Measurements from ENCODE around the gene GPC6. TPM values are rescaled to one million over a fixed set of nuclear protein-coding genes. Genes with fewer than 3 reads are reported as not detected.

The GPC6 gene
- total RNA-seq, 3 donors from 2014 or later = 0.03 to 0.08 TPM; not detected in 1

DNA sequence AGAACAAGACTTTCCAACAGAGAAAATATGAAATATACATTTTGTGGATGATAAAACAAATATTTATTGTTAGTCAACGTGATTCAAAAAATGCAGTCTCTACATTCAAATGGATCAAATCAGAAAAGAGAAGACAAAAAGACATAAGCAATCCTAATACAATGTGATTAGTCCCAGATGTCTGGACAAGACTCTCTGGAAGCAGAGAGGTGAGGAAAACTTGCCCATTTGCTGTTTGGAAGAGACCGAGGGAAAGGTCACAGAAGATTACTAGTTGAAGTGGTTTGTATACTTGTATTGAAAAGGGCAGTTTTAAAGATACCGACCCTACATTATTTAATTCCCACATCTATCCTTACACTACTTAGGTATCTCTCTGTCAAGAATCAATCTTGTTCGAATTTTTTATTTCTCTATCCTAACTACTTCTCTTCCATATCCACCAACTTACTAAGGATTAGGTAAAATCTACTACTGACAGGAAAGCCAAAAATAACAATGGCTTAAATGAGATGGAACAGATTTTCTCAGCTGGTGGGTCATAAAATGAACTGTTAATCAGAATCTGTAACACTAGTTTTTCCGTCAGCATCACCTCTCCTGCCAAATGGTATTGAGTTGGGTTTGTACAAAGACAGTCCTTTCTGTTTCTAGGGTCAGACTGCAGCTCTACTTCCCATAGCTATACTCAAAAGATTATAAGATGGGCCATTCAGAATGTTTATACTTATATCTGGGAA lies 755.7 kb downstream of the GPC6 start:
- ATAC-seq (no peak), DNase-seq (no peak)

DNA sequence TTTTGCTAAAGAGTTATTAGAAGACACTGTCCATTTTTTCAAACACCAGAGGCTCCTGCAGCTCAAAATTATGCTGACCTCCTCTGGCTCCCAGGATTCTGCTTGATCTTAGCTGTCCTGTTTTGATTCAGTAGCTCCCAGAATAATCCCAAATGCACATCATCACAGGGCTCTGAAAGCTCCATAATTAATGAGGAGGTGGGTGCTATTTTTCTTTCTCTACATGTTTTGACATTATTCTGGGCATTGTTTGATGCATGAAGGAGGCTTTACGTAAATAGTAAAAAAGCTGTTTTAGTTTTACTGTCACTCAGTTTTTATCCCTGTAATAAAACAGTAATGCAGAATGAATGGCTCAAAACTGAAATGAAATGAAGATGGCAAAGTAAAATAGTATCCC lies 757.4 kb downstream of the GPC6 start:
- Mint-ChIP-seq H3K9me3 (no peaks in the 10 kb centered on the region), H3K4me3 (no peak overlapping the region), H3K36me3 (ENCODE audit: insufficient read depth) (no peaks in the 10 kb centered on the region), H3K4me1 (ENCODE audit: low read depth) (no peaks in the 10 kb centered on the region), H3K27me3 (ENCODE audit: low read depth) (peaks cover 2% of the 10 kb centered on the region)
- DNase-seq (no peak), ATAC-seq (no peak)

More for the DNA sequence above, 755.7 kb downstream of the GPC6 start:
- H3K9me3 Mint-ChIP-seq = no peaks in the 10 kb centered on the region
- no peak overlapping the region for H3K4me3 Mint-ChIP-seq
- H3K4me1 Mint-ChIP-seq (ENCODE audit: low read depth) = no peaks in the 10 kb centered on the region
- H3K27me3 Mint-ChIP-seq (ENCODE audit: low read depth) = peaks cover 5% of the 10 kb centered on the region
- no peaks in the 10 kb centered on the region for H3K36me3 Mint-ChIP-seq (ENCODE audit: insufficient read depth)

DNA sequence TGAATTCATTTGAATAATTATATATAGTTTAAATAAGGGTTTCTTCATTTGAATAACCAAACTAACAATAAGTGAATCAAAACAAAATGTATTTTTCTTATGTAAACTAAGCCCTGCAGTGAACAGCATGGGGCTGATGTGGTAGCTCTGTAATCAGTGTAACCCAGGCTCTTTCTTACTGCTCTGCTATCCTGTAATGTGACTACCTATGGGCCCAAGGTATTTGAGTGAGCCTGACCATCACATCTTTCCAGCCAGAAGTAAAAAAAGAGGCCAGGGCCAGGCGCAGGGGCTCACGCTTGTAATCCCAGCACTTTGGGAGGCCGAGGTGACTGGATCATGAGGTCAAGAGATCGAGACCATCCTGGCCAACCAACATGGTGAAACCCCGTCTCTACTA lies 758.3 kb downstream of the GPC6 start:
- no peak for DNase-seq
- Mint-ChIP-seq H3K9me3 (no peaks in the 10 kb centered on the region), H3K4me1 (ENCODE audit: low read depth) (no peaks in the 10 kb centered on the region), H3K27me3 (ENCODE audit: low read depth) (peaks cover 2% of the 10 kb centered on the region), H3K4me3 (no peak overlapping the region), H3K36me3 (ENCODE audit: insufficient read depth) (no peaks in the 10 kb centered on the region)
- no peak for ATAC-seq

DNA sequence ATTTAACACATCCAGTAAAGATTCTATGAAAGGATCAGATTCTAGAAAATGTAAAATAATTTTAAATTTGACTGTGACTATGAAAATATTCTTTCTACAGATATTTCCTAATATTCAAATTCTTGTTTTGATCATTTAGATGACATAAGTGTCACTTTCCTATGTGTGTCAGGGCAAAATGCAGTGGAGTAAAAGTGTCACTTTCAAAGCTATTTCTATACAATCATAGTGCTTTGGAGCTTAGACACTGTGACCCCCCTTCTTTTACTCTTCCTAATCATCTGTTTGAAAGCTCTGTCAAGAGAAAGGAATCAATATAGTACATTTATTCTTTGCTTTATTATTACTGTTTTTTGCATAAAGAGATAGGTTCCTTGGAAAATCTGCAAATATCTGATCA lies 760.9 kb downstream of the GPC6 start:
- ATAC-seq (no peak), DNase-seq (no peak)
- no peaks in the 10 kb centered on the region for H3K9me3 Mint-ChIP-seq
- no peaks in the 10 kb centered on the region for H3K4me1 Mint-ChIP-seq (ENCODE audit: low read depth)
- no peaks in the 10 kb centered on the region for H3K27me3 Mint-ChIP-seq (ENCODE audit: low read depth)
- H3K36me3 Mint-ChIP-seq (ENCODE audit: insufficient read depth) = no peaks in the 10 kb centered on the region
- no peak overlapping the region for H3K4me3 Mint-ChIP-seq

DNA sequence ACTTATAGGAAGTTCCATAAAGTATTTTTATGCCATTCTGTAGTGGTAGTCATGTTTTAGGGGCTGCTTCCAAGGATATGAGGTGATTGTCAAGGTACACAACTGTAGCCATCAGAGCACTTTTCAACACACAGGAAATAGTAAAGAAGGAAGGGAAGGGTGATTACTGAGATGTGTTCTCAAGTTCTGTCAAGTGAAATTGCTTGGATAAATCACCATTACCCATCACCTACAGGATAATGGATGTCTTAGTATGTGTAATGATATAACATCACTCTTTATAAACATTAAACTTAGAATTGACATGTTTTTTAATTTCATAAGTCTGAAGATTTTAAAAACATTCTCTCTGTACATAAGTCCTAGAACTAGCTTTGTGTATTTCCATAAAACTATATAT lies 765.0 kb downstream of the GPC6 start:
- peaks cover 4% of the 10 kb centered on the region for H3K27me3 Mint-ChIP-seq (ENCODE audit: low read depth)
- ATAC-seq (no peak), DNase-seq (no peak)
- H3K4me1 Mint-ChIP-seq (ENCODE audit: low read depth) = no peaks in the 10 kb centered on the region
- no peaks in the 10 kb centered on the region for H3K36me3 Mint-ChIP-seq (ENCODE audit: insufficient read depth)
- no peak overlapping the region for H3K4me3 Mint-ChIP-seq
- H3K9me3 Mint-ChIP-seq = no peaks in the 10 kb centered on the region

DNA sequence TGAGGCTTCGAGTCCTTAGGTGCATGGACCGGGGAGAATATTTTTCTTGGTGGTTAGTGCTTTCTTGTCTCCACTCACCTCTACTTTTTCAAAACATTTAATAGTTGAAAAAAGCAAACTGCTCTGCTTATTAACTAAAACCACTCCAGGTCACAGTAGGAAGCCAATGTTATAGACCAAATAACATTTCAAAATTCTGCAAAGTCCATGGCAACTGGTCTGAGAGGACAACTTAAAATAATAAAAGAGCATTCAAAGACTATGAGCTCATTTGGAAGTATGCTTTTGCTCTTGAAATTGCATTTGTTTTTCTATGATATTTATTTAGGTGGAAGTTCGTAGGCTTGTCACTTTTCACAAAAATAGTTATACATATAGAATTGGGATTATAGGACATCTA lies 769.9 kb downstream of the GPC6 start:
- Mint-ChIP-seq H3K4me3 (no peak overlapping the region), H3K36me3 (ENCODE audit: insufficient read depth) (no peaks in the 10 kb centered on the region), H3K27me3 (ENCODE audit: low read depth) (peaks cover 11% of the 10 kb centered on the region)

DNA sequence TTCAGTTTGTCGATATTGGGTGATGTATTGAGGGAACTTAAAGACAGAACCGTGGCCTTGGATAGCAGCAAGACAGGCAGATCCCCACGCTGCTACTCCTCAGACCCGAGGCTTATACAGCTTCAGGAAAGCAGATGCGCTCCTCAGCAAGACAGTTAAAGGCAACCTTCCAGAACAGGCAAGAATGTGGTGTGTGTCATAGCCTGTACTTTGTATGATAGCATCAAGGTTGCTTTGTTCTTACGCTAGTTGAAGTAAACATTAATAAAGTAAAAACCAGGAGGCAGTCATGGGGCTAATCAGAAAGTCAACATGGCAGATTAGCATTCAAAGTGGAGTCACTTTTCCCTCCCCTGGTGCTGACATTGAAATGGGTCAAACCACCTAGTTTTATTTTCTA lies 779.7 kb downstream of the GPC6 start:
- no peak for ATAC-seq
- H3K4me1 Mint-ChIP-seq (ENCODE audit: low read depth) = no peaks in the 10 kb centered on the region
- H3K9me3 Mint-ChIP-seq = no peaks in the 10 kb centered on the region
- no peaks in the 10 kb centered on the region for H3K27me3 Mint-ChIP-seq (ENCODE audit: low read depth)
- no peak overlapping the region for H3K4me3 Mint-ChIP-seq
- no peaks in the 10 kb centered on the region for H3K36me3 Mint-ChIP-seq (ENCODE audit: insufficient read depth)
- no peak for DNase-seq

More for the DNA sequence above, 769.9 kb downstream of the GPC6 start:
- Mint-ChIP-seq H3K9me3 (peaks cover 3% of the 10 kb centered on the region), H3K4me1 (ENCODE audit: low read depth) (no peaks in the 10 kb centered on the region)
- no peak for ATAC-seq
- DNase-seq = no peak

DNA sequence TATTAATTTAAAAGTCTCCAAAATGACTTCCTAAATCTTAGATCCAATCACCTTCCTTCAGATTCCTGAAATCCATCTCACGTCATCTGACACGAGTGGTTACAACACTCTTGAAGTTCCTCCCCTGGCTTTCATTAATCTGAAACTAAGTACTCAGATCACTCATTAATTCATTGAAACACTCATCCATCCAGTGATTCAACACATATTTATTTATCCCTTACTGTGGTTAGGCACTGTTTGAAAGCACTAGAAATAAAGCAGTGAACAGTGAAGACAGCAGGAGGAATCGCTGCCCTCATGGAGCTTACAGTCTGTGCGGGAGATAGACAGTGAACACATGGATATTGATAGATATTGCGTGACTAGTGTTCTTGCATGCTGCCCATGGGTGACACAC lies 780.5 kb downstream of the GPC6 start:
- Mint-ChIP-seq H3K27me3 (ENCODE audit: low read depth) (no peaks in the 10 kb centered on the region), H3K9me3 (no peaks in the 10 kb centered on the region), H3K36me3 (ENCODE audit: insufficient read depth) (no peaks in the 10 kb centered on the region), H3K4me3 (no peak overlapping the region), H3K4me1 (ENCODE audit: low read depth) (no peaks in the 10 kb centered on the region)
- DNase-seq (no peak), ATAC-seq (no peak)

DNA sequence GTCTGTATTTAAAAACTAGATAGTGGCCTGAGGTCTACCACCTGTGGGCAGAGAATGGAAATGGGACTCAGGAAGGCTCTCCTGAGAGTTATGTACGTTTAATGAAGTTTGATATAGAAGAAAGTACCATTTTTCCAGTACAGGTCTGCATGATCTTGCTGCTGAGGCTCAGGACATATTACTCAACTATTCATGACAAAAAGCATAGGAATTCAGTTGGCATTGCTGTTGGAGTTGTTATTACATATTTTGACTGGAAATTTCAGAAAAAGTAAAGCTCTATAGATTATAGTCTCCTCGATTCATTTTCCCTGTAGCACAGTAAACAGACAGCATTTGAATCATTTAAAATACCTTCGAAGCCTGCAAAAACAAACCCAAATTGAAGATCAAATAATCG lies 783.1 kb downstream of the GPC6 start:
- Mint-ChIP-seq H3K4me3 (no peak overlapping the region), H3K36me3 (ENCODE audit: insufficient read depth) (no peaks in the 10 kb centered on the region), H3K27me3 (ENCODE audit: low read depth) (no peaks in the 10 kb centered on the region), H3K4me1 (ENCODE audit: low read depth) (no peaks in the 10 kb centered on the region), H3K9me3 (no peaks in the 10 kb centered on the region)
- DNase-seq (no peak), ATAC-seq (no peak)

DNA sequence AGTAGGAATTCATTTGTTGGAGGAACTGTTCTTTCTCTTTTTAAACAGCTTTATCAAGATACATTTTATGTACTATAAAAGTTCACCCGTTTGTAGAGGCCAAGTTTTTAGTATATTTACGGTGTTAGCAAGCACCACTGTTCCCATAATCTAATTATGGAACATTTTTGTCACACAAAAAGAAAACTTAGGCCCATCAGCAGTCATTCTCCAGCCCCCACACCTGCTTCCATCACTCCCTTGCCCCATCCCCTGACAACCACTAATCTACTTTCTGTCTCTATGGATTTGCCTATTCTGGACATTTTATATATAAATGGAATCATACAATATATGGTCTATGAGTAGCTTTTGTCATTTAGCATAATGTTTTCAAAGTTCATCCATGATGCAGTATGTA lies 787.9 kb downstream of the GPC6 start:
- no peaks in the 10 kb centered on the region for H3K36me3 Mint-ChIP-seq (ENCODE audit: insufficient read depth)
- H3K9me3 Mint-ChIP-seq = peaks cover 3% of the 10 kb centered on the region
- H3K4me3 Mint-ChIP-seq = no peak overlapping the region
- DNase-seq = no peak
- no peaks in the 10 kb centered on the region for H3K27me3 Mint-ChIP-seq (ENCODE audit: low read depth)
- H3K4me1 Mint-ChIP-seq (ENCODE audit: low read depth) = no peaks in the 10 kb centered on the region
- no peak for ATAC-seq

DNA sequence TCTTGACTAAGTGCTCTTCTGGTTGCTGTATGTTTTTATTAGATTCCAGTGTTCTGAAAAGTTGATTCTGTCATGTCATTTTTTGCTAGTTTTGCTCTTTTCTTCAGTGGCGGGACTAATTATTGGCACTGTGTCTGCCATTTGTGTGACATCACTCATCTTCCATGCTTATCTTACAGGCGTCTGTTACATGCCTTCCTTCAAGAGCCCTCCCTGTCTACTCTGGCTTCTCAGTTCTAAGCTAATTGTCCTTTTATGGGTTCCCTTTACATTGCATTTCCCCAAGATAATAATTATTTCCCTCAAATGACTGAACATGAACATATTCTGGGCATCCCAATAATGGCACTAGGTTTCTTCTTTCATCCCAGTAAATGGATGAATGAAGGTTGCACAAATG lies 793.8 kb downstream of the GPC6 start:
- Mint-ChIP-seq H3K36me3 (ENCODE audit: insufficient read depth) (no peaks in the 10 kb centered on the region), H3K4me1 (ENCODE audit: low read depth) (no peaks in the 10 kb centered on the region), H3K9me3 (peaks cover 3% of the 10 kb centered on the region), H3K27me3 (ENCODE audit: low read depth) (peaks cover 4% of the 10 kb centered on the region), H3K4me3 (no peak overlapping the region)
- DNase-seq (no peak), ATAC-seq (no peak)

DNA sequence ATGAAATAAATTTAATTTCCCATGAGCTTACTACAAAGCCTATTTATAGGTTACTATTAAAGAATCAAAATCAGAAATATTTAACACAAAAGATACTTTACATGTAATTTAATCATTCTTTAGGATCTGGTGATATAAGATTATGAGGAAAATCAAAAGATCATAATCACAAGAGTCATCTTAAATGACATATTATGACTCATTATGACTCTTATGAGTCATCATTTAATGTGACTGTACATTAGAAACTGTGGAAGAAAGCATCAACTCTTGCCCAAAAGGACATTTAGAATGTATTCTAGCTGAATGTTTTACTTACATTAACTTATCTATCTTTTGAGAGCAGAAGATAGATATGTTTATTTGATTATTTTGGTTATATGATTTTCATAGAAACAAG lies 794.2 kb downstream of the GPC6 start:
- H3K36me3 Mint-ChIP-seq (ENCODE audit: insufficient read depth) = no peaks in the 10 kb centered on the region
- no peaks in the 10 kb centered on the region for H3K4me1 Mint-ChIP-seq (ENCODE audit: low read depth)
- DNase-seq = no peak
- H3K4me3 Mint-ChIP-seq = no peak overlapping the region
- no peak for ATAC-seq
- peaks cover 4% of the 10 kb centered on the region for H3K27me3 Mint-ChIP-seq (ENCODE audit: low read depth)
- peaks cover 3% of the 10 kb centered on the region for H3K9me3 Mint-ChIP-seq

DNA sequence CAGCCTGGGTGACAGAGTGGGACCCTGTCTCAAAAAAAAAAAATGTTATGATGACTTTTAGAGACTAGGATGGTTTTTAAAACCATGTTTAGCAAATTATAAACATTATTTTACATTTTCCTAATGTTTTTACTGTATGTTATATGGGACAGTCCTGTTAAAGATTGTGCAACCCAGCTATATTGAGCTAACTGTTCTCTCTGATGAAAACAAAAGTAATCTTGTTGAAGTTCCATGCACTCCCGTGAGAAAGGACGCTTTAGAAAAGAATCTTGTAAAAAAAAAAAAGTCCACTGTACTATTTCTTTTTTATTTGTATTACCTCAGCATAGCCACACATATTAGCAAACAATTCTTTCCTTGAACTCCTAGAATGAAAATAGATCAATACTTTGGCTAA lies 801.6 kb downstream of the GPC6 start:
- H3K4me1 Mint-ChIP-seq (ENCODE audit: low read depth) = no peaks in the 10 kb centered on the region
- H3K27me3 Mint-ChIP-seq (ENCODE audit: low read depth) = peaks cover 7% of the 10 kb centered on the region
- H3K4me3 Mint-ChIP-seq = no peak overlapping the region
- no peaks in the 10 kb centered on the region for H3K36me3 Mint-ChIP-seq (ENCODE audit: insufficient read depth)
- H3K9me3 Mint-ChIP-seq = no peaks in the 10 kb centered on the region
- no peak for ATAC-seq
- no peak for DNase-seq

DNA sequence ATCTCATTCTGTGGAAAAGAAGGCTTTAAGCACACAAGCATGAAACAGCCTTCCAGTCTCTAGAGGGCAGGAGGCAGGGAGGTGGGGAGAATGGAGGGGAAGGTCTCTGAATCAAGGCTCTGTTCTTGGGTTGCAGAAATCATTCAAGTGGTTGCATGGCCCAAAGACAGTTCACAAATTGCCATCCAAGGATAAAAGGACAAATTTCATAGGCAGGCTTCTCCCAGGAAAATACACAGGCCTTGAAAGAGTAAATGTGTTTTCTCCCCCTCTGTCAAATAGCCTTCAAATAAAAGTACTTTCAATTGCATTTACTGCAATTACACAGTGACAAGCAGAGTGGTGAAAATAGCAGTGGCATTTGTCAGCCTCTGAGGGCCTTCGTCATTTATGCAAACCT lies 802.0 kb downstream of the GPC6 start:
- ATAC-seq (no peak), DNase-seq (no peak)
- H3K9me3 Mint-ChIP-seq = no peaks in the 10 kb centered on the region
- H3K36me3 Mint-ChIP-seq (ENCODE audit: insufficient read depth) = no peaks in the 10 kb centered on the region
- no peaks in the 10 kb centered on the region for H3K4me1 Mint-ChIP-seq (ENCODE audit: low read depth)
- no peak overlapping the region for H3K4me3 Mint-ChIP-seq
- peaks cover 7% of the 10 kb centered on the region for H3K27me3 Mint-ChIP-seq (ENCODE audit: low read depth)

DNA sequence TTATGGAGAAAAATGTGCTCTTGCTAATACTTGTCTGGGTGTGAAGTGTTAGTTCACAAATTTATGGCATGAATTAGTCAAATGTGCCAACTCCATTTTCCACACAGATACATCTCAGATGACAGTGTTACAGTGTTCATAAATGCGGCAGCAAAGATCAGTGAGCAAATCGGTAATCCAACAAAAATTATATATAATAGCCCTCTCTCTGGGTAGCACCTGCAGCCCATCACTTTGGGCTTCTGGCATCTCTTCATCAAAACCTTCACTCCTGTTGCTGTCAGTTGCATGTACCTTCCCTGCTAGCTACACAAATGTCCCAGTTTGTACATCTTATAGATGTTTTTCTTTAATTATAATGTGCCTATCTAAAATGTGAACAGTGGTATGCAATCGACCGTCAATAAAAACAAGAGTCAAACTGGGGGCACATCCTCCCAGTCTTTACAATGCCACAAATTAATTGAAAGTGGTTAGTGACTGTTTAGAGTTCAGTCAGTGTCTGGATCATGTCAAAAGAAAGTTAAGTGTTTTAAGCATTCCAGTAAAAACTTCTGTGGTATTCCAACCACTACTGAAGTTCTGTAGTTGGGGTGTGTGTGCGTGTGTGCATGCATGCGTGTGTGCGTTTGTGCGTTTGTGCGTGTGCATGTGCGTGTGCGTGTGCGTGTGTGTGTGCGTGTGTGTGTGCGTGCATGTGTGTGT lies 804.0 kb downstream of the GPC6 start:
- Mint-ChIP-seq H3K4me3 (no peak overlapping the region), H3K4me1 (ENCODE audit: low read depth) (no peaks in the 10 kb centered on the region), H3K27me3 (ENCODE audit: low read depth) (peaks cover 8% of the 10 kb centered on the region), H3K36me3 (ENCODE audit: insufficient read depth) (no peaks in the 10 kb centered on the region), H3K9me3 (no peaks in the 10 kb centered on the region)
- no peak for DNase-seq
- ATAC-seq = no peak
